Ectodermal cell (in vitro differentiated cells): ENCODE results near the gene PPIL4.
"Not testable (repeated sequence)": the region's sequence is repeated elsewhere in the genome, so short reads cannot be mapped to it uniquely, and the experiment has no call there.

Experiments
- H3K27ac ChIP-seq: 2 replicates; pipeline ENCODE4 v1.7.0; 2013; ENCODE audit warnings: mild to moderate bottlenecking, low read depth, low read length; ENCODE audit not compliant: insufficient read depth, poor library complexity, severe bottlenecking
- H3K27me3 ChIP-seq: 2 replicates; pipeline ENCODE4 v1.7.0; 2013; ENCODE audit warnings: mild to moderate bottlenecking, low read length; ENCODE audit not compliant: insufficient read depth, control insufficient read depth, poor library complexity, severe bottlenecking
- H3K36me3 ChIP-seq: one replicate; pipeline ENCODE4 v1.7.0; 2013; ENCODE audit warnings: low read length; ENCODE audit not compliant: control insufficient read depth, insufficient read depth
- H3K4me1 ChIP-seq: one replicate; pipeline ENCODE4 v1.7.0; 2013; ENCODE audit warnings: low read length; ENCODE audit not compliant: control insufficient read depth, insufficient read depth
- H3K4me3 ChIP-seq: 2 replicates; pipeline ENCODE4 v1.7.0; 2013; ENCODE audit warnings: low read depth, low read length, control low read depth; ENCODE audit not compliant: insufficient read depth
- H3K9me3 ChIP-seq: 2 replicates; pipeline ENCODE4 v1.7.0; 2013; ENCODE audit warnings: mild to moderate bottlenecking, low read length, moderate library complexity; ENCODE audit not compliant: control insufficient read depth
- WGBS, 2 experiments: methylation state at CpG; one replicate each; pipeline ENCODE4 v1.1.7; 2013; ENCODE audit warnings: missing lambda C conversion rate in 2 of 2; 5-methylcytosine and 5-hydroxymethylcytosine counted together

PPIL4 gene

GRCh38 chr6:149499066-149499465 lies 46.8 kb downstream of the PPIL4 start:
- 95 to 98% methylated on average over 3 of the region's 3 CpGs for WGBS, 2 experiments

GRCh38 chr6:149497365-149497764 lies 48.5 kb downstream of the PPIL4 start:
- Histone ChIP-seq H3K27me3 (no peaks in the 10 kb centered on the region), H3K27ac (no peak overlapping the region), H3K4me3 (no peak overlapping the region), H3K9me3 (no peaks in the 10 kb centered on the region), H3K36me3 (no peaks in the 10 kb centered on the region), H3K4me1 (no peaks in the 10 kb centered on the region)
- 100% methylated on average over 1 of the region's 2 CpGs; no CpG with 5 or more reads in 1 of the 2 experiments for WGBS, 2 experiments

More at GRCh38 chr6:149499066-149499465, 46.8 kb downstream of the PPIL4 start:
- no peaks in the 10 kb centered on the region for H3K9me3 ChIP-seq
- no peaks in the 10 kb centered on the region for H3K4me1 ChIP-seq
- no peaks in the 10 kb centered on the region for H3K27me3 ChIP-seq
- H3K36me3 ChIP-seq, result no peaks in the 10 kb centered on the region
- H3K27ac ChIP-seq, result no peak overlapping the region
- no peak overlapping the region for H3K4me3 ChIP-seq

GRCh38 chr6:149496597-149496996 lies 49.2 kb downstream of the PPIL4 start:
- not testable (repeated sequence) for H3K4me1 ChIP-seq, H3K27ac ChIP-seq, H3K4me3 ChIP-seq, H3K27me3 ChIP-seq, H3K36me3 ChIP-seq, H3K9me3 ChIP-seq
- WGBS, 2 experiments, result 89 to 92% methylated on average over 6 of the region's 6 CpGs

- not testable (repeated sequence) for H3K27ac ChIP-seq, H3K27me3 ChIP-seq, H3K9me3 ChIP-seq, H3K4me3 ChIP-seq, H3K4me1 ChIP-seq, H3K36me3 ChIP-seq
- WGBS, 2 experiments, result 93% methylated on average over 11 of the region's 11 CpGs
Observed at GRCh38 chr6:149495349-149496016, 50.4 kb downstream of the PPIL4 start.

GRCh38 chr6:149494810-149495209 lies 51.0 kb downstream of the PPIL4 start:
- not testable (repeated sequence) for H3K9me3 ChIP-seq, H3K27me3 ChIP-seq, H3K27ac ChIP-seq, H3K4me1 ChIP-seq, H3K4me3 ChIP-seq, H3K36me3 ChIP-seq
- WGBS, 2 experiments, result 93 to 96% methylated on average over 4 of the region's 4 CpGs

GRCh38 chr6:149493761-149494320 lies 52.0 kb downstream of the PPIL4 start:
- Histone ChIP-seq H3K36me3 (no peaks in the 10 kb centered on the region), H3K27me3 (no peaks in the 10 kb centered on the region), H3K9me3 (no peaks in the 10 kb centered on the region), H3K27ac (no peak overlapping the region), H3K4me3 (no peak overlapping the region), H3K4me1 (no peaks in the 10 kb centered on the region)
- WGBS, 2 experiments, result 90 to 93% methylated on average over 7 of the region's 7 CpGs

- H3K4me3 ChIP-seq, result no peak overlapping the region
- no peaks in the 10 kb centered on the region for H3K36me3 ChIP-seq
- no peak overlapping the region for H3K27ac ChIP-seq
- 88 to 91% methylated on average over 4 of the region's 4 CpGs for WGBS, 2 experiments
- no peaks in the 10 kb centered on the region for H3K27me3 ChIP-seq
- H3K9me3 ChIP-seq, result no peaks in the 10 kb centered on the region
- no peaks in the 10 kb centered on the region for H3K4me1 ChIP-seq
Observed at GRCh38 chr6:149492798-149493343, 53.0 kb downstream of the PPIL4 start.

- WGBS, 2 experiments, result 96% methylated on average over 4 of the region's 4 CpGs
- H3K4me1 ChIP-seq, result no peaks in the 10 kb centered on the region
- H3K36me3 ChIP-seq, result no peaks in the 10 kb centered on the region
- no peak overlapping the region for H3K4me3 ChIP-seq
- H3K27ac ChIP-seq, result no peak overlapping the region
- no peaks in the 10 kb centered on the region for H3K9me3 ChIP-seq
- H3K27me3 ChIP-seq, result no peaks in the 10 kb centered on the region
Observed at GRCh38 chr6:149489967-149490366, 55.9 kb downstream of the PPIL4 start.

GRCh38 chr6:149488815-149489214 lies 57.0 kb downstream of the PPIL4 start:
- H3K4me3 ChIP-seq, result no peak overlapping the region
- H3K27ac ChIP-seq, result no peak overlapping the region
- no peaks in the 10 kb centered on the region for H3K4me1 ChIP-seq
- H3K27me3 ChIP-seq, result no peaks in the 10 kb centered on the region
- no peaks in the 10 kb centered on the region for H3K9me3 ChIP-seq
- 89 to 91% methylated on average over 3 of the region's 3 CpGs for WGBS, 2 experiments
- H3K36me3 ChIP-seq, result no peaks in the 10 kb centered on the region

- Histone ChIP-seq H3K4me1 (no peaks in the 10 kb centered on the region), H3K27me3 (no peaks in the 10 kb centered on the region), H3K36me3 (no peaks in the 10 kb centered on the region), H3K4me3 (no peak overlapping the region), H3K9me3 (no peaks in the 10 kb centered on the region), H3K27ac (no peak overlapping the region)
- WGBS, 2 experiments, result 90 to 94% methylated on average over 4 of the region's 4 CpGs
Observed at GRCh38 chr6:149487316-149487715, 58.5 kb downstream of the PPIL4 start.
